Stimulated activated CD4-positive, alpha-beta T cell treated with anti-CD3 and anti-CD28 coated beads, Interleukin-4, amount 100 ng/mL, for 4 hours (primary cell): ENCODE results near the gene RELL1.

ENCODE experiments used
- DNase-seq, 2 experiments: peaks; one replicate each; pipeline ENCODE4 v3.0.0-alpha.2; 2020

RELL1 gene

GRCh38 chr4:37631551-37631950 is 54.6 kb downstream of the RELL1 start:
- no peak for DNase-seq

GRCh38 chr4:37629713-37630112 is 56.5 kb downstream of the RELL1 start:
- DNase-seq = no peak

- DNase-seq = no peak
Measured at GRCh38 chr4:37628977-37629609, 57.1 kb downstream of the RELL1 start.

- no peak for DNase-seq
Measured at GRCh38 chr4:37627263-37627662, 58.9 kb downstream of the RELL1 start.

- DNase-seq = no peak
Measured at GRCh38 chr4:37625499-37625898, 60.7 kb downstream of the RELL1 start.

- no peak for DNase-seq
Measured at GRCh38 chr4:37623940-37624339, 62.2 kb downstream of the RELL1 start.

GRCh38 chr4:37623125-37623524 is 63.1 kb downstream of the RELL1 start:
- no peak for DNase-seq

- DNase-seq = no peak
Measured at GRCh38 chr4:37620176-37620575, 66.0 kb downstream of the RELL1 start.

- DNase-seq = no peak
Measured at GRCh38 chr4:37615720-37616063, 70.5 kb downstream of the RELL1 start.

- DNase-seq = no peak
Measured at GRCh38 chr4:37615059-37615719, 71.0 kb downstream of the RELL1 start.

- no peak for DNase-seq
Measured at GRCh38 chr4:37612811-37613210, 73.4 kb downstream of the RELL1 start.

GRCh38 chr4:37609626-37610025 is 76.5 kb downstream of the RELL1 start:
- DNase-seq = no peak

GRCh38 chr4:37607018-37607417 is 79.2 kb downstream of the RELL1 start:
- DNase-seq = no peak

GRCh38 chr4:37605843-37606565 is 80.2 kb downstream of the RELL1 start:
- DNase-seq = no peak

- no peak for DNase-seq
Measured at GRCh38 chr4:37604461-37604860, 81.7 kb downstream of the RELL1 start.

GRCh38 chr4:37603711-37604110 is 82.5 kb downstream of the RELL1 start:
- DNase-seq = no peak

- DNase-seq = peak; percentile 52 to 69
Measured at GRCh38 chr4:37603070-37603468, 83.1 kb downstream of the RELL1 start.

GRCh38 chr4:37602454-37603069 is 83.6 kb downstream of the RELL1 start:
- no peak for DNase-seq

GRCh38 chr4:37601531-37601930 is 84.6 kb downstream of the RELL1 start:
- DNase-seq = no peak

- no peak for DNase-seq
Measured at GRCh38 chr4:37599092-37599790, 86.9 kb downstream of the RELL1 start.

- DNase-seq = no peak
Measured at GRCh38 chr4:37597034-37597433, 89.1 kb downstream of the RELL1 start.

- DNase-seq = no peak
Measured at GRCh38 chr4:37595875-37596680, 90.1 kb downstream of the RELL1 start.
